ENCODE data around the gene RPH3AL.
"Not testable (repeated sequence)": the region's sequence is repeated elsewhere in the genome, so short reads cannot be mapped to it uniquely, and the experiment has no call there.

RPH3AL gene

GRCh38 chr17:234994-235830 lies 117.4 kb downstream of the RPH3AL start:
- DNase-seq: not testable (repeated sequence)

GRCh38 chr17:234163-234993 lies 118.2 kb downstream of the RPH3AL start:
- DNase-seq: not testable (repeated sequence)

- DNase-seq: no peak
Measured at GRCh38 chr17:233473-233941, 119.1 kb downstream of the RPH3AL start.

- no peak for DNase-seq
Measured at GRCh38 chr17:231966-232807, 120.4 kb downstream of the RPH3AL start.

- DNase-seq: no peak
Measured at GRCh38 chr17:231191-231965, 121.2 kb downstream of the RPH3AL start.

- no peak for DNase-seq
Measured at GRCh38 chr17:230395-230770, 122.2 kb downstream of the RPH3AL start.

GRCh38 chr17:229709-230394 lies 122.8 kb downstream of the RPH3AL start:
- DNase-seq: no peak

GRCh38 chr17:228951-229708 lies 123.5 kb downstream of the RPH3AL start:
- DNase-seq: no peak

GRCh38 chr17:227946-228615 lies 124.5 kb downstream of the RPH3AL start:
- no peak for DNase-seq

- DNase-seq: no peak
Measured at GRCh38 chr17:227078-227945, 125.3 kb downstream of the RPH3AL start.

- DNase-seq: no peak
Measured at GRCh38 chr17:226108-227077, 126.2 kb downstream of the RPH3AL start.

GRCh38 chr17:225551-225950 lies 127.1 kb downstream of the RPH3AL start:
- DNase-seq: no peak

GRCh38 chr17:224576-224975 lies 128.0 kb downstream of the RPH3AL start:
- DNase-seq: not testable (repeated sequence)

- DNase-seq: no peak
Measured at GRCh38 chr17:223723-224471, 128.7 kb downstream of the RPH3AL start.

GRCh38 chr17:222172-222571 lies 130.4 kb downstream of the RPH3AL start:
- no peak for DNase-seq

- DNase-seq: no peak
Measured at GRCh38 chr17:219696-220095, 132.9 kb downstream of the RPH3AL start.
